NCI-H226 (cell line): ENCODE measurements around the gene NLRC5.

ENCODE experiments used
- DNase-seq: peaks from one replicate; pipeline ENCODE4 v3.0.0-alpha.2; 2015

The NLRC5 gene

GRCh38 chr16:57083485-57084126, 94.2 kb downstream of the NLRC5 start:
- DNase-seq, result no peak

- DNase-seq, result no peak
These were observed 95.0 kb downstream of the NLRC5 start for GRCh38 chr16:57084257-57084770.

- no peak for DNase-seq
These were observed 95.6 kb downstream of the NLRC5 start for GRCh38 chr16:57084996-57085395.

- no peak for DNase-seq
These were observed 97.6 kb downstream of the NLRC5 start for GRCh38 chr16:57087003-57087402.

- DNase-seq, result no peak
These were observed 100.0 kb downstream of the NLRC5 start for GRCh38 chr16:57089406-57089805.

GRCh38 chr16:57091200-57091974, 102.0 kb downstream of the NLRC5 start:
- DNase-seq, result peak; percentile 81

GRCh38 chr16:57091975-57092785, 102.8 kb downstream of the NLRC5 start, which contains the start of gene CPNE2:
CPNE2 (plus strand) TSS chr16:57092583; CDS start chr16:57110743, 18,160 bp downstream.
- DNase-seq, result peak; percentile 58

GRCh38 chr16:57092786-57093411, 103.5 kb downstream of the NLRC5 start:
- DNase-seq, result peak; percentile 22

GRCh38 chr16:57093666-57094564, 104.6 kb downstream of the NLRC5 start:
- DNase-seq, result no peak

- no peak for DNase-seq
These were observed 105.6 kb downstream of the NLRC5 start for GRCh38 chr16:57094911-57095310.

- DNase-seq, result no peak
These were observed 106.8 kb downstream of the NLRC5 start for GRCh38 chr16:57096192-57096591.

GRCh38 chr16:57096793-57097192, 107.4 kb downstream of the NLRC5 start:
- no peak for DNase-seq

- DNase-seq, result no peak
These were observed 109.0 kb downstream of the NLRC5 start for GRCh38 chr16:57098188-57098841.

GRCh38 chr16:57099965-57100364, 110.6 kb downstream of the NLRC5 start:
- peak; percentile 40 for DNase-seq

GRCh38 chr16:57100445-57100844, 111.1 kb downstream of the NLRC5 start:
- DNase-seq, result no peak

- DNase-seq, result no peak
These were observed 113.8 kb downstream of the NLRC5 start for GRCh38 chr16:57102888-57103851.

- DNase-seq, result no peak
These were observed 115.3 kb downstream of the NLRC5 start for GRCh38 chr16:57104706-57105105.

GRCh38 chr16:57105184-57105583, 115.8 kb downstream of the NLRC5 start:
- DNase-seq, result no peak

GRCh38 chr16:57106767-57107166, 117.4 kb downstream of the NLRC5 start:
- no peak for DNase-seq
